IMR-90 (cell line): ENCODE results near the gene FAM180A.

Experiments used
- BHLHE40 ChIP-seq: fragments of 150-350 bp; IDR thresholded peaks from 2 replicates; pipeline ENCODE4 v1.6.1; 2016; ENCODE audit warnings: mild to moderate bottlenecking, low read depth, low read length
- MAFK ChIP-seq: IDR thresholded peaks from 2 replicates; pipeline ENCODE4 v1.6.1; 2012; ENCODE audit warnings: low read depth, low read length, improper control_type of control experiment
- MXI1 ChIP-seq: IDR thresholded peaks from 2 replicates; pipeline ENCODE4 v1.6.1; 2012; ENCODE audit warnings: low read depth, mild to moderate bottlenecking, low read length, moderate library complexity, borderline replicate concordance
- NFE2L2 ChIP-seq: fragments of 150-350 bp; IDR thresholded peaks from 2 replicates; pipeline ENCODE4 v1.6.1; 2016; ENCODE audit warnings: low read depth, mild to moderate bottlenecking, low read length
- POLR2A ChIP-seq: IDR thresholded peaks from 2 replicates; pipeline ENCODE4 v1.6.1; 2012; ENCODE audit warnings: mild to moderate bottlenecking, low read depth, low read length
- RAD21 ChIP-seq: IDR thresholded peaks from 2 replicates; pipeline ENCODE4 v1.6.1; 2012; ENCODE audit warnings: low read length, improper control_type of control experiment
- SMC3 ChIP-seq: fragments of 150-350 bp; IDR thresholded peaks from 2 replicates; pipeline ENCODE4 v1.6.1; 2016; ENCODE audit warnings: low read depth, mild to moderate bottlenecking, antibody characterized with exemption, low read length, moderate library complexity
- TF ChIP-seq, protein P1 (sequence below): conservative IDR thresholded peaks from 2 replicates; pipeline ENCODE4 v1.5.1; 2012; ENCODE audit warnings: mild to moderate bottlenecking, low read depth, low read length, improper control_type of control experiment
- TF ChIP-seq, protein P2 (sequence below): fragments of 150-350 bp; IDR thresholded peaks from 2 replicates; pipeline ENCODE4 v1.6.1; 2017; ENCODE audit warnings: mild to moderate bottlenecking, antibody characterized with exemption, low read length, low read depth

DNA sequence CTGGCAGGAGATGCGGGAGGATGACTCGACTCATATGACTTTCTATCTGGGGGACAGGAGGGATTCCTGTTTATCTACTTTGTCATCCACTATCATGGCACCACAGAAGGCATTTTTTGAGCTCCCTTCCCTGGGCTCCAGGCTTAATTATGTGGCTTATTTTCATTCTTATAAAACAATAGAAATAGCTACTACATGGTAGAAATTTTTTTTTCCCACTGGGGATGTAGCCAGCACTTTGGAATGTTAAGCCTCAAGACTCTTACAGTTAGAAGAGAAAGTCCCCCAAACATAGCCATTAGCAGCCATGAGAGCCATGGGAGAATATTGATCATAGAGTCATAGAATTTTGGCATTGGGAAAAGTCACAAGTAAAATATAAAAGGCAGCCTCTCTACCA lies 14.6 kb upstream of the FAM180A start:
- TF ChIP-seq SMC3, result no peak
- TF ChIP-seq, protein P1, sequence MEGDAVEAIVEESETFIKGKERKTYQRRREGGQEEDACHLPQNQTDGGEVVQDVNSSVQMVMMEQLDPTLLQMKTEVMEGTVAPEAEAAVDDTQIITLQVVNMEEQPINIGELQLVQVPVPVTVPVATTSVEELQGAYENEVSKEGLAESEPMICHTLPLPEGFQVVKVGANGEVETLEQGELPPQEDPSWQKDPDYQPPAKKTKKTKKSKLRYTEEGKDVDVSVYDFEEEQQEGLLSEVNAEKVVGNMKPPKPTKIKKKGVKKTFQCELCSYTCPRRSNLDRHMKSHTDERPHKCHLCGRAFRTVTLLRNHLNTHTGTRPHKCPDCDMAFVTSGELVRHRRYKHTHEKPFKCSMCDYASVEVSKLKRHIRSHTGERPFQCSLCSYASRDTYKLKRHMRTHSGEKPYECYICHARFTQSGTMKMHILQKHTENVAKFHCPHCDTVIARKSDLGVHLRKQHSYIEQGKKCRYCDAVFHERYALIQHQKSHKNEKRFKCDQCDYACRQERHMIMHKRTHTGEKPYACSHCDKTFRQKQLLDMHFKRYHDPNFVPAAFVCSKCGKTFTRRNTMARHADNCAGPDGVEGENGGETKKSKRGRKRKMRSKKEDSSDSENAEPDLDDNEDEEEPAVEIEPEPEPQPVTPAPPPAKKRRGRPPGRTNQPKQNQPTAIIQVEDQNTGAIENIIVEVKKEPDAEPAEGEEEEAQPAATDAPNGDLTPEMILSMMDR, result no peak
- TF ChIP-seq BHLHE40, result no peak
- no peak for TF ChIP-seq MXI1
- no peak for TF ChIP-seq RAD21
- no peak for TF ChIP-seq NFE2L2
- TF ChIP-seq POLR2A, result no peak
- TF ChIP-seq, protein P2, sequence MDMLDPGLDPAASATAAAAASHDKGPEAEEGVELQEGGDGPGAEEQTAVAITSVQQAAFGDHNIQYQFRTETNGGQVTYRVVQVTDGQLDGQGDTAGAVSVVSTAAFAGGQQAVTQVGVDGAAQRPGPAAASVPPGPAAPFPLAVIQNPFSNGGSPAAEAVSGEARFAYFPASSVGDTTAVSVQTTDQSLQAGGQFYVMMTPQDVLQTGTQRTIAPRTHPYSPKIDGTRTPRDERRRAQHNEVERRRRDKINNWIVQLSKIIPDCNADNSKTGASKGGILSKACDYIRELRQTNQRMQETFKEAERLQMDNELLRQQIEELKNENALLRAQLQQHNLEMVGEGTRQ, result no peak
- TF ChIP-seq MAFK, result no peak
